ENCODE data around the gene AWAT2.

The AWAT2 gene

DNA sequence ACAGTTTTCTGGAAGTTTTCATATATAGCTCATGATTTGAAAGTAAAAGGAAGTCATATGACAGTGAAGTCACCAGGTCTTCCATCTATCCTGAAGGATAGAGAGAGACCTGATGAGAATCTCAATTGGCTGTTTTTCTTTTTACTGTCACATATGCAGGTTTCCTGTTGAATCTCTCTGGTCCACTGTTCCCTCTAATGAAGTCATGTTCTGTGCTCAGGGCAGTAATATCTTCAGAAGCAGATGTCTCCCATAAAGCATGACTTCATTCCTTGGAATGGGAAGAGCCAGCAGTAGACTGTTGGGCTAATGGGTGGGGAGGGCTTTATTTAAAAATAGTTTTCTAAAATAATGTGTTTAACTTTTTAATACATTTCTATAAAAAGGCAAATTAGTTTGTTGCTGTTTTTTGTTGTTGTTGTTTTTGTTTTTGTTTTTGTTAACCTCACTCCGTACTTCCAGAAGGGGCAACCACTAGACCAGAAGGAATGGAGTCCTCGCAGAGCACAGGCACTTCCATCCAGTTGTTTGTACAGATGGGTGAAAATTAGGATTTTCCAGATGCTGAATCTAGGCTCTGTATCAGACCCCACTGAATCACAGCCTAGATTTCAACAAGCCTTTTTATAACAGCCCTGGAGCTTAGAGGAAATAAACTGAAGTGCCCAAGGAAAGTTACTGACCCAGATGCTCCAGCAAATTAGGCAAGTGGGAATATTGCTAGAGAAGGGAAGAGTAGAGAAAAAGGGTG lies 54.2 kb downstream of the AWAT2 start:
- FAIRE-seq: no peak

GRCh38 chrX:69993494-69993893 lies 56.2 kb downstream of the AWAT2 start:
- FAIRE-seq: no peak

- FAIRE-seq: no peak
Observed at GRCh38 chrX:69991685-69992084, 58.1 kb downstream of the AWAT2 start.
